ENCODE data around the gene VPS13C. TPM values are rescaled to one million over a fixed set of nuclear protein-coding genes. Genes with fewer than 3 reads are reported as not detected.
A peak's percentile ranks its signal among the peaks of the same experiment; 100 is the strongest.

Gene VPS13C
- total and polyA plus RNA-seq, 2 experiments from 2014 or later, result 10.2 to 20.5 TPM

- peaks cover 8% of the 10 kb centered on the region for H3K27me3 Mint-ChIP-seq (ENCODE audit: insufficient read depth, low read depth, poor library complexity)
- Histone ChIP-seq H3K36me3 (ENCODE audit: insufficient read depth) (no peaks in the 10 kb centered on the region), H3K27ac (ENCODE audit: low read depth) (no peak overlapping the region), H2AFZ (peak overlapping the region; percentile 80; the same call in 1 of the 2 replicates), H3K4me1 (ENCODE audit: insufficient read depth) (no peaks in the 10 kb centered on the region), H3K4me2 (0 out of 2 replicates have a peak overlapping the region, but pooled peaks have one; percentile 51), H3K27me3 (ENCODE audit: insufficient read depth) (no peaks in the 10 kb centered on the region), H3K4me3 (no peak overlapping the region), H3F3A (replicated peaks; ENCODE audit: low read depth) (no peaks in the 10 kb centered on the region), H3K79me2 (replicated peaks; ENCODE audit: insufficient read depth) (no peaks in the 10 kb centered on the region), H3K9me2 (ENCODE audit: insufficient read depth) (peaks cover 7% of the 10 kb centered on the region), H4K20me1 (replicated peaks; ENCODE audit: insufficient read depth) (no peaks in the 10 kb centered on the region)
- H3K4me3 Mint-ChIP-seq, result no peak overlapping the region
- TF ChIP-seq CREB1 (CRISPR knock-in tag; IDR thresholded peaks at IDR 0.05; ENCODE audit: low read depth), result no peak
- no peak for TF ChIP-seq CTCF (conservative IDR thresholded peaks at IDR 0.05; ENCODE audit: low read depth in 2 of 2)
- no peak for TF ChIP-seq POLR2AphosphoS5 (IDR thresholded peaks at IDR 0.05; ENCODE audit: low read depth)
- TF ChIP-seq EZH2phosphoT487 (IDR thresholded peaks at IDR 0.05; ENCODE audit: unreplicated experiment), result no peak
- TF ChIP-seq ZNF462 (CRISPR knock-in tag; IDR thresholded peaks at IDR 0.05), result no peak
- TF ChIP-seq ETS1 (IDR thresholded peaks at IDR 0.05), result no peak
- no peak for TF ChIP-seq ZNF114 (CRISPR knock-in tag; IDR thresholded peaks at IDR 0.05)
- TF ChIP-seq EZH2 (IDR thresholded peaks at IDR 0.05; ENCODE audit: low read depth, unreplicated experiment), result no peak
- TF ChIP-seq STAT1 (IDR thresholded peaks at IDR 0.05; ENCODE audit: unreplicated experiment), result no peak
- no peak for TF ChIP-seq REST (IDR thresholded peaks at IDR 0.05; ENCODE audit: unreplicated experiment)
- TF ChIP-seq JUNB (IDR thresholded peaks at IDR 0.05; ENCODE audit: unreplicated experiment), result no peak
- no peak for TF ChIP-seq NANOG (IDR thresholded peaks at IDR 0.05; ENCODE audit: borderline replicate concordance)
- DNase-seq (ENCODE audit: low spot score), result no peak
- H3K4me1 Mint-ChIP-seq, result peaks cover 13% of the 10 kb centered on the region
- no peaks in the 10 kb centered on the region; the same call in 2 of the 3 replicates for H3K36me3 Mint-ChIP-seq (ENCODE audit: low read depth)
- H3K27ac Mint-ChIP-seq, result no peak overlapping the region; the same call in 1 of the 2 replicates
- no peak for ATAC-seq
- no peaks in the 10 kb centered on the region for H3K9me3 Mint-ChIP-seq
These were observed 229.5 kb downstream of the VPS13C start for GRCh38 chr15:61830536-61831330.

Measured in GM23338 (cell line).